Erythroblast (primary cell): ENCODE results near the gene HAPLN1.

Experiments used
- GATA1 ChIP-seq: IDR thresholded peaks from 2 replicates; pipeline ENCODE4 v1.6.1; 2011; ENCODE audit warnings: low read depth, mild to moderate bottlenecking, control low read depth, low read length, moderate library complexity
- POLR2A ChIP-seq: IDR thresholded peaks from 2 replicates; pipeline ENCODE4 v1.6.1; 2011; ENCODE audit warnings: mild to moderate bottlenecking, low read length

- TF ChIP-seq POLR2A, result no peak
- no peak for TF ChIP-seq GATA1
Observed at GRCh38 chr5:83750749-83751148, 30.1 kb upstream of the HAPLN1 start.
